Measurements from ENCODE around the gene NEK7.
A peak's percentile ranks its signal among the peaks of the same experiment; 100 is the strongest.
"Not testable (repeated sequence)": the region's sequence is repeated elsewhere in the genome, so short reads cannot be mapped to it uniquely, and the experiment has no call there.

The NEK7 gene

GRCh38 chr1:198156745-198157240 lies at the start of gene NEK7:
NEK7 (plus strand) TSS chr1:198156998; CDS start chr1:198232581, 75,583 bp downstream.
- peak; percentile 40 to 45 for DNase-seq

- DNase-seq = no peak
Measured at GRCh38 chr1:198107091-198107501, 49.7 kb upstream of the NEK7 start.

GRCh38 chr1:198108636-198109370 lies 48.0 kb upstream of the NEK7 start:
- no peak for DNase-seq

DNA sequence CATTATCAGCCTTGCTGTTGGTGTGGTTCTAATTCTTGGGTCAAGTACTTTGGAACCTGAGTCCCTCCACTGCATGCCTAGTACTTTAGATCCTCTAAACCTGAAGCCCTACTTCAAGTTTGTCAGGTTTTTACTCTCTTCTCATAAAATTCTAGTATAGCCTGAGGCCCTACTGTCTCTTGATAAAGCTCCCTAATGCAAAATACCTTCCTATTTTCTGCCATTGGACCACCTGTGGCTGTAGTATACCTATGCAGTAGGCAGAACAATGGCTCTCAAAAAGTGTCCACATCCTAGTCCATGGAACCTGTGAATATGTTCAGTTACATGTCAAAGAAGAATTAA lies 47.5 kb upstream of the NEK7 start:
- DNase-seq = no peak

DNA sequence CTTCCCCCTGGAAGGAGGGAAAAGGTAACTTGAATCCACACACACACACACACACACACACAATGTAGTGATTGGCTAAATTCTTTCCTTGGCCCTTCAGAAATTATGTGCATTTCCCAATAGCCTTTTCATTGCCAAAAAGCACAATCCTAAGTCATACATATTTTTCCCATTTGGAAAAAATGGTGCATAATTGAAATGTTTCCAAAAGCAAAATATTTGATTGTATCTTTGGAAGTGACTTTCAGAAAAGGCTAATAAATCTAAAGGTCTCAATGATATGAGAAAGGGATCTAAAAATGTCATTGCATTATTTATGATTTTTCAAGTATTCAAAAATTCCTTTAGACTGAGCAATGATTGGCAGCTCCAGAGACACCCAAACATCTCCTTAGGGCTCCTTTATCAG lies 43.5 kb upstream of the NEK7 start:
- no peak for DNase-seq

DNA sequence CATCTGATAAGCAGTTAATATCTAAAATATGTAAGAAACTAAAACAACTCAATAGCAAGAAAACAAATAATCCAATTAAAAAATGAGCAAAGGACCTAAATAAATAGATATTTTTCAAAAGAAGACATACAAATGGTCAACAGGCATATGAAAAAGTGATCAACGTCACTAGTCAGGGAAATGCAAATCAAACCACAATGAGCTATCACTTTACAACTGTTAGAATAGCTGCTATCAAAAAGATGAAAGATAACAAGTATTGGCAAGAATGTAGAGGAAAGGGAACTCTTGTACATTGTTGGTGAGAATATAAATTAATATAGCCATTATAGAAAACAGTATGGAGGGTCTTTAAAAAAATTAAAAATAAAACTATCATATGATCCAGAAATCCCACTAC lies 40.7 kb upstream of the NEK7 start:
- no peak for DNase-seq

DNA sequence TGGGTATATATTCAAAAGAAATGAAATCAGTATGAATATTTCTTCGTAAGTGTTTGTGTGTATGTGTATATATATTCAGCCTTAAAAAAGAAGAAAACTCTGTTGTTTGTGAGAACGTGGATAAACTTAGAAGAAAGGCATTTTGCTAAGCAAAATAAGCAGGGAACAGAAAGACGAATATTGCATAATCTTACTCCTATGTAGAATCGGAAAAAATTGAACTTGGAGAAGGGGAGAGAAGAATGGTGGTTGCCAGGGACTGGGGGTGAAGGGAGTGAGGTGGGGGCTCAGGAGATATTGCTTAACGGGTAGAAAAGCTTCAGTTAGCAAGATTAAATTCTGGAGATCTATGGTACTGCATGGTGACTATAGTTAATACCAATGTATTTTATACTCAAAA lies 40.3 kb upstream of the NEK7 start:
- no peak for DNase-seq

- DNase-seq = no peak
Measured at GRCh38 chr1:198117267-198117666, 39.5 kb upstream of the NEK7 start.

GRCh38 chr1:198118134-198118533 lies 38.7 kb upstream of the NEK7 start:
- DNase-seq = no peak

DNA sequence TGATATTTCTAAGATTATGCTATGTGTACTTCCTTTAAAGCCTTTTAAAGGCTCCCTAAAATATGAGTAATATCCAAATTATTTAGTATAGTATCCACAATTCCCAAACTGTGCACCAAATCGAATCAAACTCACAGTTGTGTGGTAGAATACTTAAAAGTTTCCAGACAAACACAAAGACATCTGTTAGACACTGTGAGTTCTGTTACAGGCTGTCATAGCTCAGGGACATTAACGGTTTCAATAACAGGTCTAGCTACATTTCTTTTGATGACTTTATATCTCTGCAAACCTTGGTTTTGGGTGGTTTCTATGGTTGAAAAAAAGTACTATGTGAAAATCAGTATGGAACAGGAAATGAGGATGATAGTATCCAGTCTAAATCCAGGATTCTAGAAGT lies 36.9 kb upstream of the NEK7 start:
- DNase-seq = no peak

DNA sequence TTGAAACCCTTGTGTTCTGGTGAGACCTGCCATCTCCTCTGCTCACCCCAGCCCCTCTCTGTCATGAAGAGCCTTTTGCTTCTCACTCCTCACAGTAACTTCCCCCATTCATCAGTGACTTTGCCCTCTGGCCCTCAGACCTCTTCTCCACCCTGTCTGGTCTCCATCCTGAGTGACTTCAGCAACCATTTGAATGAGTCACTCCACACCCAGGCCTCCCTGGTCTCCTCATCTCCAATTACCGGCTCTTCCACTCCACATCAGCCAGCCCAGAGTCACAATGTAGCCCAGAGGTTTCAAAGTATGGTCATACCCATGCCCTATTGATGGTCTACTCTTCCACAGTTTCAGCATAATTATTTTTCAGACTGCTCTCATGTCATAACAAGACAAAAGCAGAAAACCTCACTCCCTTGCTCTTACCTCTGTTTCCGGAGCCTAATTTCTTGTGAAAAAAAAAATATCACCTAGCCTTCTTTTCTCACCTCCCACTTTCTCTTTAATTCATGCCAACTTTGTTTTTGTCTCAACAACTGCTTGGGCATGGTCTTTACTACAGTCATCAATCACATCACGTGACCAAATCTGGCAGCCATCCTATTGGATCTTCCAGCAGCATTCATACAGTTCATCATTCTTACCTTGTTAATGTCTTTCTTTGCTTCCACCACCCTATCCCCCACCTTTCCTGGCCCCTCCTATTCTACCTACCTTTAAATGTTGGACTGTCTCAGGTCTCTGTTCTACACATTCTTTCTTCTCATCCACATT lies 35.6 kb upstream of the NEK7 start:
- no peak for DNase-seq

DNA sequence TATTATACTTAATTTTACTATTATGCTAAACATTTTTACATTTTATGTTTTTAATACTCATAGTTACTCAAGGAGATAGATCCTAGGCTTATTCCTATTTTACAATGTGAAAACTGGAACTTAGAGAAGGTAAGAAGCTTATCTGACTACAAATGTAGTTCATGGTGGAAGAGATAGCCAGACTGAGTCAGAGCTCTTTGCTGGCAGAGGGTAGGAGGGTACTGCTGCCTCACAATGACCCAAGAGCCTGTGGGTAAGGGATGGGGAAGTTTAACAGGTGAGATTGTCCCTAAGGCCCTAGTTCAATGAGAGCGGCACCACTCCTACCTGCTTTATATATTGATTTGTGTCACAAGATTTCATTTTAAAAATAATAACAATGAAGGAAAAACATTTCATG lies 34.1 kb upstream of the NEK7 start:
- DNase-seq = no peak

DNA sequence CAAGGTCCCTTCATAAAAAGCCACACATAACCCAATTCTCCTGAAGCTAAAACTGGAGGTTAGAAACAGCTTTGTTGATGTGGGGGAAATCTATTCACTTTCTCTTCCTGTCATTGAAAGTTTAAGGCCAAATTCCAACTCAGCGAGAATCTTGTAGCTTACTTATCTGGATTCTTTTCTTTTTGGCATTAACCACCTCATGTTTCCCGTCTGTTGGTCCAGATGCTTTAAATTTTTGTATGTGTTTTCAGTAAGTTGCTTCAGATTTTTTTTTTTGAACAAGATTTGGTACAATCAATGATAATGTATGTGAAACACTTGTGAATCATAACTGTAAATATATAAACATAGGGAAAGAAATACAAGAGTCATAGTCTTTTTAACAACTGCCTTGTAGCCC lies 33.7 kb upstream of the NEK7 start:
- DNase-seq = no peak

DNA sequence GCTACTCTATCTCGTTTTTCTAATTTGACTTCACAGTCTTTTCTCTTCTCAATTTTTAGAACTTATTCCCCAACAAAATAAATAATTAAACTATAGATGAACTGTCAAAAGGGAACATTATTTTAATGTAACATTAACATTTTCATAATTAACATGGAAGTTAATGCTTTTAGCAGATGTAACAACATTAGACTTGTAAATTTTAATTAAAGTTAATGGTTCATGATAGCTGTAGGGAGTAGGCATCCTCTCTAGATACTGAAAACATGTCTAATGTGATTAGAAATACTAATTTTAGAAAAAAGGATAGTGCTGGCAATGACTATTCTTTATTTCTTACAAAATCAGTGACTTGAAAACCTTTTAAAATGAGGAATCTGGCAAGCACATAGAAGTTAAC lies 32.1 kb upstream of the NEK7 start:
- DNase-seq = no peak

GRCh38 chr1:198125995-198126735 lies 30.6 kb upstream of the NEK7 start:
- no peak for DNase-seq

- DNase-seq = no peak
Measured at GRCh38 chr1:198128533-198128932, 28.3 kb upstream of the NEK7 start.

DNA sequence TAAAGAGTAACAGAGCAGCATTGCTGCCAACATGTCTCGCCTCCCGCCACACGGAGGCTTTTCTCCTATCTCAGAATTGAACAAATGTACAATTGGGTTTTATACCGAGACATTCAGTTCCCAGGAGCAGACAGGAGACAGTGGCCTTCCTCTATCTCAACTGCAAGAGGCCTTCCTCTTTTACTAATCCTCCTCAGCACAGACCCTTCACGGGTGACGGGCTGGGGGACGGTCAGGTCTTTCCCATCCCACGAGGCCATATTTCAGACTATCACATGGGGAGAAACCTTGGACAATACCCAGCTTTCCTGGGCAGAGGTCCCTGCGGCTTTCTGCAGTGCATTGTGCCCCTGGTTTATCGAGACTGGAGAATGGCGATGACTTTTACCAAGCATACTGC lies 26.7 kb upstream of the NEK7 start:
- not testable (repeated sequence) for DNase-seq

GRCh38 chr1:198132060-198132781 lies 24.6 kb upstream of the NEK7 start:
- no peak for DNase-seq

- no peak for DNase-seq
Measured at GRCh38 chr1:198134252-198134651, 22.5 kb upstream of the NEK7 start.

DNA sequence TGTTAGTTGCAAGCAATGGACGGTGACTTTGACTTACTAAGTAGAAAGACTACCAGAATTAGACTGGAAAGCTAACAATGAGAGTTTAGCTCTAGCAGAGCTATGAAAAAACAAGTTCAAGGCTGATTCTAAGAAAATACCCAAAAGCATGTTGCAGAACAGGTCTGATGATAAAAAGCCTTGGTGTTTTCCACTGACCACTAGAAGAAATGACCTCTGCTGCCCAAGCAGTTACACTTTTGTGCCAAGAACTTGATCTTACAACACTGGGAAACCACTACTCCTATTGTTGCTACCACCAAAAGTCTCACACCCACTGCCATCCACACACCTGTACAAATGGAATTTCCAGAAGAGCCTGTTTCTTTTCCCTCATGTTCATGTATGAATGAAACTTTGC lies 21.4 kb upstream of the NEK7 start:
- no peak for DNase-seq

DNA sequence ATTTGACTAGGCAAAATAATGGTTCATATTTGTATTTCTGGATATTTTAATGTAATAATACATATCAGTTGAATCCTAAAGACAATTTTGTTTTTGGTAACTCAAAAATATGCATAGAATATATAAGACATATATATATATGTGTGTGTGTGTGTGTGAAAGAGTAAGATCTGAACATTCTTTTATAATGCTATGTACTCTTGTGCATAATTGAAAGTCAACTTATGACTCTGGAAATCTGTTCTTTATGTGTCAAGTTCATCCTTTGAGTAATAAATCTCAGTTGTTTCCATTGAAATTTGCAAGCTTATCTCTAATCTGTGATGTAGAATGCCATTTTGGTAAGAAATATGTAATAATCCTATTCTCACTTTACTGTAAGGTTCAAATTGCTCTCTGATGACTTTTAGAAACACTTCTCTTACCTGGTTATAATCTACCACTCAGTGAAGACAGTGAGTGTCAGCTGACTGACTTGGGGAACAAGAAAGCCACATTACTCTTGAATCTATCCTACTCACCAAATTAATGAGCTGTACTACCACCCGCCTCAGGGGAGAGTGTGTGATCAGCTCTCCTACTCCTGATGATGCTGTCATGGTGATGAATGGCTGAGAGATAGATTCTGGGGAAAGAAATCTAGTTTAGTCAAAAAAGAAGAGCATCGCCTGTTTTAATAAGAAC lies 15.0 kb upstream of the NEK7 start:
- DNase-seq = no peak

DNA sequence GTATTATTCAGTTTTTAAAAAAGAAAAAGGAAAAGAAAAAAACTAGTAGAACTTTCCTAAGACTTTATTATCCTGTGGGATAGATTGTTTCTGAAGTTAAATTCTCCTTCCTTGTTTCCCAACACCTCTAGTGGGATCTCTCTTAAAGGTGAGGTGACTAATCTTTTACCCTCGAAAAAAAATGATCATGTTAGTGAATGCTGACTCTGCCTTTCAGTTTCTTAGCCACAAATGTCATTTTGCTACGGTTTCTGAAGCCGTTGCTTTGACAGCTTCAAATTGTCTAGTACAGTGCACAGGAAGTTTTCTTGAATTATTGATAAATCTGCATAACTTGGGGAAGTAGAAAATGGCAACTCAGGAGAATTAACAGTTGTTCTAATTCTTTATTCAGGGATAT lies 13.0 kb upstream of the NEK7 start:
- DNase-seq = no peak

All from activated CD4-positive, alpha-beta T cell treated with anti-CD3 and anti-CD28 coated beads for 4 hours (primary cell).